ENCODE data around the gene C6orf136.
"Not testable (repeated sequence)": the region's sequence is repeated elsewhere in the genome, so short reads cannot be mapped to it uniquely, and the experiment has no call there.

C6orf136 gene

GRCh38 chr6:30654798-30655742 is 8.1 kb downstream of the C6orf136 start:
- no peak overlapping the region for H2AFZ ChIP-seq (ENCODE audit: low read depth, low read length)
- H4K20me1 ChIP-seq (ENCODE audit: insufficient read depth, low read length) = no peaks in the 10 kb centered on the region
- H3K27me3 ChIP-seq (ENCODE audit: low read depth, low read length) = no peaks in the 10 kb centered on the region
- H3K36me3 ChIP-seq (replicated peaks; ENCODE audit: low read depth, low read length) = peaks cover 11% of the 10 kb centered on the region
- H3K79me2 ChIP-seq (ENCODE audit: low read length) = no peaks in the 10 kb centered on the region
- peaks cover 10% of the 10 kb centered on the region for H3K4me1 ChIP-seq (ENCODE audit: low read length)
- no peak overlapping the region for H3K4me2 ChIP-seq (ENCODE audit: low read length)
- no peak overlapping the region for H3K9ac ChIP-seq (ENCODE audit: low read length)
- TF ChIP-seq EZH2phosphoT487 (IDR thresholded peaks at IDR 0.05; ENCODE audit: low read depth) (no peak), CTCF (IDR thresholded peaks at IDR 0.05; ENCODE audit: low read depth, low read length) (no peak)
- H3K27ac ChIP-seq (ENCODE audit: low read length) = no peak overlapping the region
- no peak overlapping the region for H3K4me3 ChIP-seq (ENCODE audit: low read length)
- H3K9me3 ChIP-seq (ENCODE audit: insufficient read depth, low read length) = no peaks in the 10 kb centered on the region

DNA sequence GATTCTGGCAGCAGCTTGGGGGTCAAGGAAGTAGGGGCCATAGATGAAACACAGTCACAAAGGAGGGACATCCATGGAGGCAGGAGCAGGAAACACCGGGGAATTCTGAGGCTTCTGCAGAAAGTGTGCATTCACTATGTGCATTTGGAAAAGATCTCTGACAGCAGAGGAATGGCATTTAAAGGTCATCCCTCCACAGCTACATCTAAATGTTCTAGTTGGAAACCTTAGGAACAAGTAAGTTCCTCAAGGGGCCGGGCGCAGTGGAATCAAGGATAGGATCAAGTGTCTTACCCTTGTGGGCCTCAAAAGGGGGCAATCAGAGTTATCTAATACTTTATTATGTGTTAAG is 8.8 kb downstream of the C6orf136 start:
- Histone ChIP-seq H4K20me1 (ENCODE audit: insufficient read depth, low read length) (no peaks in the 10 kb centered on the region), H3K36me3 (replicated peaks; ENCODE audit: low read depth, low read length) (peaks cover 11% of the 10 kb centered on the region), H3K4me1 (ENCODE audit: low read length) (peaks cover 9% of the 10 kb centered on the region), H3K27ac (ENCODE audit: low read length) (no peak overlapping the region), H3K9me3 (ENCODE audit: insufficient read depth, low read length) (no peaks in the 10 kb centered on the region), H3K27me3 (ENCODE audit: low read depth, low read length) (no peaks in the 10 kb centered on the region), H3K79me2 (ENCODE audit: low read length) (no peaks in the 10 kb centered on the region), H2AFZ (ENCODE audit: low read depth, low read length) (no peak overlapping the region), H3K9ac (ENCODE audit: low read length) (no peak overlapping the region), H3K4me3 (ENCODE audit: low read length) (no peak overlapping the region), H3K4me2 (ENCODE audit: low read length) (no peak overlapping the region)
- TF ChIP-seq CTCF (IDR thresholded peaks at IDR 0.05; ENCODE audit: low read depth, low read length) (no peak), EZH2phosphoT487 (IDR thresholded peaks at IDR 0.05; ENCODE audit: low read depth) (no peak)

DNA sequence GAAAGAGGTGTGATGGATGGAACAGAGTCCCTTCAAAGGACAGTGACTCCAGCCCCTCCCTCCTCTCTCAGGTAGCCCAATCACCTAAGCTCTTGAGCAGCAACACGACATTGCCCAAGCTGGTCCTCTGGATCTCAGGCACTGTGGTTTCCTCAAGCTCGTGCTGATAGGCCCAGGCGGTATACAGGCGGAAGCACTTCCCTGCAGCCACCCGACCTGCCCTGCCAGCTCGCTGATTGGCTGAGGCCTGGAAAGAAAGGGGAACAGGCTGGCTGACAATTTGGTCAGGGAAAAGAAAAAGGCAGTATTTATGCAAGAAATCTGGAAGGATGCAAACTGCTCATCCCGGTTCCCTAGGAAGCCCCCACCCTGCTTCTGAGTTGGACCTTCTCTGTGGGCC is 9.6 kb downstream of the C6orf136 start:
- no peaks in the 10 kb centered on the region for H3K9me3 ChIP-seq (ENCODE audit: insufficient read depth, low read length)
- TF ChIP-seq EZH2phosphoT487 (IDR thresholded peaks at IDR 0.05; ENCODE audit: low read depth) (no peak), CTCF (IDR thresholded peaks at IDR 0.05; ENCODE audit: low read depth, low read length) (no peak)
- peaks cover 1% of the 10 kb centered on the region; the same call in 1 of the 2 replicates for H3K4me1 ChIP-seq (ENCODE audit: low read length)
- no peaks in the 10 kb centered on the region for H4K20me1 ChIP-seq (ENCODE audit: insufficient read depth, low read length)
- no peak overlapping the region for H3K9ac ChIP-seq (ENCODE audit: low read length)
- H3K27me3 ChIP-seq (ENCODE audit: low read depth, low read length) = no peaks in the 10 kb centered on the region
- H3K79me2 ChIP-seq (ENCODE audit: low read length) = no peaks in the 10 kb centered on the region
- no peak overlapping the region for H2AFZ ChIP-seq (ENCODE audit: low read depth, low read length)
- H3K27ac ChIP-seq (ENCODE audit: low read length) = no peak overlapping the region
- no peak overlapping the region for H3K4me2 ChIP-seq (ENCODE audit: low read length)
- H3K36me3 ChIP-seq (replicated peaks; ENCODE audit: low read depth, low read length) = peaks cover 6% of the 10 kb centered on the region
- no peak overlapping the region for H3K4me3 ChIP-seq (ENCODE audit: low read length)

- no peak for TF ChIP-seq CTCF (IDR thresholded peaks at IDR 0.05; ENCODE audit: low read depth, low read length)
- TF ChIP-seq EZH2phosphoT487 (IDR thresholded peaks at IDR 0.05; ENCODE audit: low read depth) = no peak
- no peak overlapping the region for H3K4me2 ChIP-seq (ENCODE audit: low read length)
- no peak overlapping the region for H3K9ac ChIP-seq (ENCODE audit: low read length)
- H3K27me3 ChIP-seq (ENCODE audit: low read depth, low read length) = no peaks in the 10 kb centered on the region
- H3K27ac ChIP-seq (ENCODE audit: low read length) = no peak overlapping the region
- H4K20me1 ChIP-seq (ENCODE audit: insufficient read depth, low read length) = no peaks in the 10 kb centered on the region
- H3K36me3 ChIP-seq (replicated peaks; ENCODE audit: low read depth, low read length) = peaks cover 5% of the 10 kb centered on the region
- H3K4me1 ChIP-seq (ENCODE audit: low read length) = no peaks in the 10 kb centered on the region
- H2AFZ ChIP-seq (ENCODE audit: low read depth, low read length) = no peak overlapping the region
- H3K79me2 ChIP-seq (ENCODE audit: low read length) = no peaks in the 10 kb centered on the region
- no peaks in the 10 kb centered on the region for H3K9me3 ChIP-seq (ENCODE audit: insufficient read depth, low read length)
- H3K4me3 ChIP-seq (ENCODE audit: low read length) = no peak overlapping the region
Observed at GRCh38 chr6:30657454-30657853, 10.5 kb downstream of the C6orf136 start.

DNA sequence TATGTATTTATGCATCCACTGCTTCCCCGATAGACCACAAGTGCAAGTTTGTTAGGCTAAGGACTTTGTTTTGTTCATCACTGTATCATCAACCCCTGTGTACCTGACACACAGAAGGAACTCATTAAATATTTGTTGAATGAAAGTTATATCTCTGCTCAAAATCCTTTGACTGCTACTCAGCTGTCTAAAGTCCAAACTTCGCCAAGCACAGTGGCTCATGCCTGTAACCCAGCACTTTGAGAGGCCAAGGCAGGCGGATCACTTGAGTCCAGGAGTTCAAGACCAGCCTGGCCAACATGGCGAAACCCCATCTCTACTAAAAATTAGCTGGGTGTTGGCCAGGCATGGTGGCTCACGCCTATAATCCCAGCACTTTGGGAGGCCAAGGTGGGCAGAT is 11.0 kb downstream of the C6orf136 start:
- not testable (repeated sequence) for H3K27me3 ChIP-seq (ENCODE audit: low read depth, low read length); H3K4me1 ChIP-seq (ENCODE audit: low read length); H3K4me3 ChIP-seq (ENCODE audit: low read length); H3K4me2 ChIP-seq (ENCODE audit: low read length); H4K20me1 ChIP-seq (ENCODE audit: insufficient read depth, low read length); H2AFZ ChIP-seq (ENCODE audit: low read depth, low read length); H3K79me2 ChIP-seq (ENCODE audit: low read length); H3K9ac ChIP-seq (ENCODE audit: low read length); H3K9me3 ChIP-seq (ENCODE audit: insufficient read depth, low read length); H3K27ac ChIP-seq (ENCODE audit: low read length); H3K36me3 ChIP-seq (replicated peaks; ENCODE audit: low read depth, low read length)

Data from OCI-LY3 (cell line).